GM18519 (cell line): Measurements from ENCODE around the gene FGF1.

ENCODE experiments used
- ATAC-seq: cut with Tn5 transposase; IDR thresholded peaks from one replicate; pipeline ENCODE4 v1.9.1; 2021; ENCODE audit warnings: mild to moderate bottlenecking, moderate library complexity; ENCODE audit not compliant: unreplicated experiment, low FRiP score

Gene FGF1

GRCh38 chr5:142589720-142590119 lies 96.2 kb downstream of the FGF1 start:
- no peak for ATAC-seq

- ATAC-seq: no peak
Measured at GRCh38 chr5:142587354-142587965, 98.4 kb downstream of the FGF1 start.

GRCh38 chr5:142586552-142586951 lies 99.3 kb downstream of the FGF1 start:
- no peak for ATAC-seq

GRCh38 chr5:142585451-142585850 lies 100.4 kb downstream of the FGF1 start:
- ATAC-seq: no peak

- no peak for ATAC-seq
Measured at GRCh38 chr5:142584891-142585290, 101.0 kb downstream of the FGF1 start.

- ATAC-seq: no peak
Measured at GRCh38 chr5:142578161-142578830, 107.6 kb downstream of the FGF1 start.

- ATAC-seq: no peak
Measured at GRCh38 chr5:142576804-142577203, 109.1 kb downstream of the FGF1 start.

GRCh38 chr5:142576303-142576702 lies 109.6 kb downstream of the FGF1 start:
- ATAC-seq: no peak

GRCh38 chr5:142572006-142572405 lies 113.9 kb downstream of the FGF1 start:
- ATAC-seq: no peak

- ATAC-seq: no peak
Measured at GRCh38 chr5:142571371-142571770, 114.5 kb downstream of the FGF1 start.

- ATAC-seq: no peak
Measured at GRCh38 chr5:142569905-142570304, 116.0 kb downstream of the FGF1 start.

- ATAC-seq: no peak
Measured at GRCh38 chr5:142568996-142569335, 116.9 kb downstream of the FGF1 start.

GRCh38 chr5:142568283-142568995 lies 117.5 kb downstream of the FGF1 start:
- no peak for ATAC-seq

- ATAC-seq: no peak
Measured at GRCh38 chr5:142561486-142562097, 124.3 kb downstream of the FGF1 start.

GRCh38 chr5:142561029-142561428 lies 124.9 kb downstream of the FGF1 start:
- no peak for ATAC-seq

GRCh38 chr5:142552107-142552506 lies 133.8 kb downstream of the FGF1 start:
- no peak for ATAC-seq

- no peak for ATAC-seq
Measured at GRCh38 chr5:142551338-142552067, 134.4 kb downstream of the FGF1 start.

- no peak for ATAC-seq
Measured at GRCh38 chr5:142550471-142550870, 135.4 kb downstream of the FGF1 start.

GRCh38 chr5:142549834-142550233 lies 136.1 kb downstream of the FGF1 start:
- ATAC-seq: no peak

GRCh38 chr5:142548739-142549275 lies 137.1 kb downstream of the FGF1 start:
- ATAC-seq: no peak
